Measurements from ENCODE around the gene PRSS1. TPM values are rescaled to one million over a fixed set of nuclear protein-coding genes. Genes with fewer than 3 reads are reported as not detected.

The PRSS1 gene
- total RNA-seq, 1 donor from 2014 or later = not detected

DNA sequence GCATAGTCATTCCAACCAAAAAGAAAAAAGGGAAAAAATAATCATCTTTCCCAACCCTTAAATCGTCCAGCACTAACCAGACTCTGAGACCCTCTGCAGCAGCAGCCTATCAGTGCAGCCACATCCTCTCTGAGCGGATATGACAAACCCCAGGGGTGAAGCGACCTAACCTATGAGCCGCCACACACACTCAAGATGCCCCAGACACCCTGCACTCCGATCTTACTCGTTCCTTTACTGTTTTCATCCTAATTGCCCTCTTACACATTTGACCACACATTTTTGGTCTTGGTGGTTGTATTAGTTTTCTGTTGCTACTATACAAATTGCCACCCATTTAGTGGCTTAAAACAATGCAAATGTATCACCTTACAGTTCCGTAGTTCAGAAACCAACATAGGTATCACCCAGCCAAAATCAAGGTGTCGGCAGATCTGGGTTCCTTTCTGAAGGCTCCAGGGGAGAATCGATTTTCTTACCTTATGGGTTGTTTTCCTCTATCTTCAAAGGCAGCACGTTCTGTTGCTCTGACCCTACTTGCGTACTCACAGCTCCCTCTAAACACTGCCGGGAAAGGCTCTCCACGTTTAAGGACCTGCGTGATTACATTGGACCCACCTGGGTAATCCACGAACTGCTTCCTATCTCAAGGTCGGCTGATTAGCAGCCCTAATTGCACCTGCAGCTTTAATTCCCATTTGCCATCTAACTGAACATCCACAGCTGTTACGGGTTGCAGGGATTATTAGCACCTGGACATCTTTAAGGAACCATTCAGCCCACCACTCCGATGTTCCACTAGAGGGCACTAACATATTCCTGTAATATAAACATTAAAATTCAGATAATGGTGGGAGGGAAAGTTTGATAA is 37.3 kb upstream of the PRSS1 start:
- H3K9me3 Mint-ChIP-seq = no peaks in the 10 kb centered on the region
- H3K4me3 Mint-ChIP-seq = no peak overlapping the region
- H3K36me3 Mint-ChIP-seq = no peaks in the 10 kb centered on the region
- H3K4me1 Mint-ChIP-seq = no peaks in the 10 kb centered on the region
- peaks cover 8% of the 10 kb centered on the region for H3K27me3 Mint-ChIP-seq (ENCODE audit: low read depth)
- TF ChIP-seq CTCF (IDR thresholded peaks at IDR 0.05; ENCODE audit: unreplicated experiment) = peak; percentile 37
- no peak overlapping the region for H3K27ac Mint-ChIP-seq
- DNase-seq (ENCODE audit: low spot score in 2 of 2, unreplicated experiment in 2 of 2) = no peak

- no peaks in the 10 kb centered on the region for H3K9me3 Mint-ChIP-seq
- H3K36me3 Mint-ChIP-seq = no peaks in the 10 kb centered on the region
- peaks cover 8% of the 10 kb centered on the region for H3K27me3 Mint-ChIP-seq (ENCODE audit: low read depth)
- H3K4me3 Mint-ChIP-seq = no peak overlapping the region
- H3K27ac Mint-ChIP-seq = no peak overlapping the region
- DNase-seq (ENCODE audit: low spot score in 2 of 2, unreplicated experiment in 2 of 2) = no peak
- TF ChIP-seq CTCF (IDR thresholded peaks at IDR 0.05; ENCODE audit: unreplicated experiment) = no peak
- H3K4me1 Mint-ChIP-seq = no peaks in the 10 kb centered on the region
Measured at GRCh38 chr7:142712617-142712957, 36.7 kb upstream of the PRSS1 start.

DNA sequence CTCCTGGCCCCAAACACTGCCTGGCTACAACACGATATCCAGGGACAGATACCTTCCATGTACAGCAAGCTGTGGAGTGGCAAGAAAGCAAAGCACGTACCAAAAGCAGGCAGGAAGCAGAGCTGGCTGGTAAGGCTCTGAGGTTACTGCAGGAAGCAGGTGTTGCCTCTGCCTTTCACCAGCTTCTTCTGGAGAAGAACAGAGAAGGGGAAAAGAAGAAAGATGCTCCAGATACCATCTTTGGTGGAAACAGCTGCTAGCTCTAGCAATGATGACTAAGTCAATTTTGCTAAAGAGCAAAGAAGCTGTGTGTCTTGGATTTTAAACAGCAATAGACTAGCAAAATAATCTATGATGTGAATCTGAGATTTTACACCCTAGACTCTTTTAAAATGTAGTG is 34.9 kb upstream of the PRSS1 start:
- no peak for DNase-seq (ENCODE audit: low spot score in 2 of 2, unreplicated experiment in 2 of 2)
- no peaks in the 10 kb centered on the region for H3K36me3 Mint-ChIP-seq
- no peak overlapping the region for H3K27ac Mint-ChIP-seq
- H3K4me1 Mint-ChIP-seq = no peaks in the 10 kb centered on the region
- peaks cover 8% of the 10 kb centered on the region for H3K27me3 Mint-ChIP-seq (ENCODE audit: low read depth)
- no peak overlapping the region for H3K4me3 Mint-ChIP-seq
- TF ChIP-seq CTCF (IDR thresholded peaks at IDR 0.05; ENCODE audit: unreplicated experiment) = no peak
- no peaks in the 10 kb centered on the region for H3K9me3 Mint-ChIP-seq

GRCh38 chr7:142716596-142716995 is 32.7 kb upstream of the PRSS1 start:
- Mint-ChIP-seq H3K27ac (no peak overlapping the region), H3K9me3 (no peaks in the 10 kb centered on the region), H3K4me3 (no peak overlapping the region), H3K4me1 (no peaks in the 10 kb centered on the region), H3K36me3 (no peaks in the 10 kb centered on the region), H3K27me3 (ENCODE audit: low read depth) (peaks cover 8% of the 10 kb centered on the region)
- DNase-seq (ENCODE audit: low spot score in 2 of 2, unreplicated experiment in 2 of 2) = no peak
- TF ChIP-seq CTCF (IDR thresholded peaks at IDR 0.05; ENCODE audit: unreplicated experiment) = no peak

GRCh38 chr7:142717453-142717852 is 31.8 kb upstream of the PRSS1 start:
- TF ChIP-seq CTCF (IDR thresholded peaks at IDR 0.05; ENCODE audit: unreplicated experiment) = no peak
- no peak overlapping the region for H3K27ac Mint-ChIP-seq
- peaks cover 5% of the 10 kb centered on the region for H3K27me3 Mint-ChIP-seq (ENCODE audit: low read depth)
- H3K4me3 Mint-ChIP-seq = no peak overlapping the region
- H3K4me1 Mint-ChIP-seq = no peaks in the 10 kb centered on the region
- no peaks in the 10 kb centered on the region for H3K9me3 Mint-ChIP-seq
- no peaks in the 10 kb centered on the region for H3K36me3 Mint-ChIP-seq
- no peak for DNase-seq (ENCODE audit: low spot score in 2 of 2, unreplicated experiment in 2 of 2)
